Activated gamma-delta T cell (primary cell): ENCODE measurements around the gene SDHB.

Experiments used
- DNase-seq: peaks from one replicate; lab custom pipeline; 2025; lab: John Stamatoyannopoulos, UW
- total RNA-seq, 2 donors: gene quantifications; one replicate each; lab custom pipeline; 2026; lab: John Stamatoyannopoulos, UW

The SDHB gene
- 46.6 to 57.8 reads per million in 2 donors for total RNA-seq

DNA sequence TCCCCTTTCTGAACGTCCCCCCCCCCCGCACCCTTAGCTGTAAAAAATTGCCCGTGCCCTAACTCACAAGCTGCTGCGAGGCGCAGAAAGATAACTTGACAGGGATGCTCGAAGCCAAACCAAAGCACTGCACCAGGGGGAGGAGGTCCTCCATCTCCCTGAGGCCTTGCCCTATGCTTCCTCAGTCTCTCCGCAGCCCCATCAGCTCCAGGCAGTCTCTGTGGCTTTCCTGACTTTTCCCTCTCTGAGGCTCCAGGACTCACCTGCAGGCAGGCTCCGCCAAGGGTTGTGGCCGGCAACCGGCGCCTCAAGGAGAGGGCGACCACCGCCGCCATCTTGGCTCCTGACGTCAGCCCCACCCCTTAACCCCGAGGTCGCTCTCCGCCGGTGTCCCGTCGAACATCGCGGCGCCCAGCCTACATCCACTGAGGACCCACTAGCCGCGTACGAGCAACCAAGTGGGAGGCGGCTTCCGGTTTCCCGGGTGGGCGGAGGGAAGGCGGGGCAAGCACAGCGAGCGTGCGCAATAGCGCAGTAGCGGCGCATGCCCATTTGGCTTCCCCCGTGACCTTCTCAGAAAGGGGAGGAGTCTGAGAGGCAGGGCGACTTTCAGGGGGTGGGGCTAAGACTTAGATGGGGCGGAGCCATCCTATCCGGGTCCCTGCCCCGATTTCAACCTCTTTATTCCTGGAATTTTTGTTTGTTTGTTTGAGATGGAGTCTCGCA is at the start of gene SDHB:
Gene SDHB, minus strand, starts transcription at position 348 of the 726 bp plus-strand sequence. Its CDS starts 13 bp downstream, at position 335.
- DNase-seq, result peak; percentile 96

DNA sequence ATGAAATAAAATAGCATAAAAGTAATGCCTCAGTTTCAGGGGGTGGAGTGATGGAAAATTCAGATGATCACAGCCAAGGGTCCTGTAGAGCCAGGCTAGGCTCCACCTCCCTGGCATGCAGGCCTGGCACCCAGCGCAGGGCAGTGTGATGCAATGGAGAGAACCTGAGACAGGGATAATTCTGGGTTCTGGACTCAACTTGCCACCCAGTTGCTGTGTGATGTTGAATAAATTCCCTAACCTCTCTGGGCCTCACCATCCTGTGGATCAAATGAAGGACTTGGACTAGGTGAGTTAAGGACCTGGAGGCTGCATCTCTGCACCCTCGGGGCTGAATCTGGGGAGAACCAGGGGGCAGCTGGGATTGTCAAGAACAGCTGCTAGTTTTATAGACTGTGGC is 48.4 kb upstream of the SDHB start:
- no peak for DNase-seq

GRCh38 chr1:17101261-17101660 is 47.4 kb upstream of the SDHB start:
- no peak for DNase-seq

- no peak for DNase-seq
These were observed 45.9 kb upstream of the SDHB start for GRCh38 chr1:17099616-17100340.

DNA sequence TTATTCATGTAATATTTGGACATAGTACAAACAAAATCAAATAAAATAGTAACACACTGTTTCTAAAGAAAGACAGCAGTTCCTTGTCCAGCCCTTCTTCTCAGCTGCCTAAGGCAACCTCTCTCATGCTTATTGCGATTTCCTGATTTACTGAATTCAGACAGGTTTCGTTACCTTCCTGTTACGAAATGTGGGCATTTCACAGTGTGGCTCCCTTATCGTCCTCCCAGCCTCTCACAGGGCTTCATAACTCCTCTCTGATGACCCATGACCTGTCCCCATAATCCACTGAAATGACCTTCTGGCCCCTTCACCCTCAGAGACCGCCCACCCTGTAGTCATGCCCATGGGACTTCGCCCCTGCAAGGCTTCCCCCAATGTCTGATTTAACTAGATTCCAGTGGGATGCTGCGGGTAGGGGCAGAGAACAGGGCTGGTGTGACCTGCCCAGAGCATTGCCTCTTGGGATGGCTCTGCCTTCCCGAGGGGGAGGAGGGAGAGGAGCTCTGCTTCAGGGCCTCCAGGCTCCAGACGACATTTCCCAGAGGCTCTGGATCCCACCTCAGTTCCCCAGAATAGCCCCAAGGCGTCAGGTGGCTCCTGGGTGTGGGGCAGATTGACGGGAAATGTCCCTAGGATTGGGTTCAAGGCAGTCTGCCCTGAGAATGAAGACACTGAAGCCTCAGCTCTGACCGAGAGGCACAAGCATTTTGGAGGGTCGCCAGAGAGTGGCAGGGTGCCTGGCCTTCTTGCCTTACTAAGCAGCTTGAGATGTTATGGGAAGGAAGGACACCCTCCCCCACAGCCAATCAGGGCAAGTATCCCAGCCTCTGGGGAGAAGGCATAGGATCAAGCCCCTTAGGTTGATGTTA is 44.9 kb upstream of the SDHB start:
- DNase-seq, result no peak

DNA sequence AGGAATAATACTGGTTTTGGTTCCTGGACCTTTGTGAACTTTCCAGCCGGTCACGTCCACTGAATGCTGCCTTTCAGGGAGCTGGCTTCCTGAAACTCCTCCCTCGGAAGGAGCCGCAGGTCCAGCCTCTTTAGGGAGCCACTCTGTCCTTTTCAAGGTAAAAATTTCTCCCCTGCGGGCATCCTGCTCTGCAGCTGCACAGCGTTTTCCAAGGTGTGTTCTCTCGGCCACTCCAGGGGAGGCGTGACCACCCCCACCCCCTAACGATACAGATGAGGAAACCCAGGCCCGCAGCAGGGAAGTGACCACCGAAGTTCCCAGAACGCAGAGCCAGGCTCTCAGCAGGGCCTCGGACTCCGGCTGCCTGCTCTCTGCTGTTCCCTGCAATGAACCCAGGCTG is 44.0 kb upstream of the SDHB start:
- no peak for DNase-seq

- no peak for DNase-seq
These were observed 43.3 kb upstream of the SDHB start for GRCh38 chr1:17097147-17097546.

GRCh38 chr1:17096584-17096983 is 42.8 kb upstream of the SDHB start:
- DNase-seq, result no peak

GRCh38 chr1:17095141-17095540 is 41.3 kb upstream of the SDHB start:
- no peak for DNase-seq

DNA sequence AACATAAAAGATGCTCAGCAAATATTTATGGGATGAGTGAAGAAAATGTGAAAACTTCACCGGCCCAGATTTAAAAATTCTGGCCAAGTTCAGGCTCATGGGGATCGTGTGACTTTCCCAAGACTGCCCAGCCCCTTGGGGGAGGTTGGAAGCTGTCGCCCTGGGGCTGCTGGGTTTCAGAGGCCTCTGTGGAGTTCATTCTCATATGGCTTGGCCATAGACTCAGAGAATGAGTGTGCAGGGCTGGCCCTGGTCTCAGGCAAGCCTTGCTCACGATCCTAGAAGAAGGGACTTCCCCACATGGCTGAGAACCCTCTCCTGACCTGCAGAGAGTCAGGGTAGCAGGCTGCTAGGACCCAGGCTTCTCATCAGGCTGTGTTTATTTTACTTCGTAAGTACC is 40.8 kb upstream of the SDHB start:
- no peak for DNase-seq

DNA sequence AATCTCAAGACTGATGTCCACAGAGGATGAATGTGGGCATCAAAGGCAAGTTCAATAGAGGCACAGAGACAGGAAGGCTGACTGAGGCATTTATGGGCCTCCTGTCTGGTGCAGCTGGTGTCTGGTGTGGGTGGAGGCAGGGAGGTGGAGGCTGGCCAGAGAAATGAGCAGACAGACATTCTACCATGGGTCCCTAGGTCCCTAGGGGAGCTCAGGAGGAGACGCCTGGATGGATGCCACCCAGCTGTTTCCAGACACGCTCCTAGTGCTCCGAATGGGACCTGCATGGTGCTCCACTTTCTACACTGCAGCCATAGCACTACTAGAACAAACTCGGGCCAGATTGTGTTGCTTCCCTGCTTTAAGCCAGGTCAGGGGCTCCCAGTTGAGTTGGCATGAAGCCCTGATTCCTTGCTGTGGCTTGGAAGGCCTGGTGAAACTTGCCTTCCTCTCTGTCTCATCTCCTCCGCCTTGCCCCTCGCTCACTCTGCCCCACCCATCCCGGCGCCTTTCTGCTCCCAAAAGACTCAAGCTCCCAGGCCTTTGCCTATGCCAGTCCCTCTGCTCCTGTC is 40.1 kb upstream of the SDHB start:
- no peak for DNase-seq

- DNase-seq, result no peak
These were observed 37.4 kb upstream of the SDHB start for GRCh38 chr1:17091252-17091651.

DNA sequence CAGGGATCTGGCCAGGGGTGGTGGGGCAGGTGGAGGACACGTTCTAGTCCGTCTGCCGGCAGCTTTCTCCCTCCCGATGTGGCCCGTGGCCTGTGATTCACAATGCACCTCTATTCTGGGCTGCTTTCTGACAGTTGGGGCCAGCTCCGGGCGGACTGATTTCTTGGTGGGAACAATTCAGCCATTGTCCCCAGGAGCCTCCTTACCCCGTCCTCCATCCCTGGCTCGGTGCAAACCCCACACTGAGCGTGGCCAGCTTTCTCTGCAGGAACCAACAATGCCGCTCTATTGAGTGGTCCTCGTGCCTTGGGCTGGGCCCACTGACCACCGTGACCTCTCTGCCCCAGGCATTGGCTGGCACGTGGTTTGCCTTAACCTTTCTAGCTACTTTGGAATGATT is 35.7 kb upstream of the SDHB start:
- DNase-seq, result no peak

GRCh38 chr1:17086751-17087150 is 32.9 kb upstream of the SDHB start:
- no peak for DNase-seq

DNA sequence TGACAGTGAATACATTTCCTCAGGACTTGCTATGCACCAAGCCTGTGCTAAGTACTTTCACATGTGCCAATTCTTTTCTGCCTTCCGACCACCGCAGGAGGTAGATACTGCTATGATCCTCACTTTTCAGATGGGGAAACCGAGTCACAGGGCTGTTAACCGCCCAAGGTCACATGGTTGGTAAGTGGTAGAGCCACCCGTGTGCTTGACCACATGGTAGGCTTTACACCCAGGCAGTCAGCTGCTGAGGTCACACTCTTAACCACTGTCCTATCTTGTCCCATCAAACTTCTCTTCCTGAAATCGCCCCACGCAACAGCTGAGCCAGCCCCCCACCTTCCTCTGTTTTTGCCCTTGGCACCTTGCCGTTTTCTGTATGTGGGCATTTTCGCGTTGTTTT is 31.0 kb upstream of the SDHB start:
- no peak for DNase-seq

DNA sequence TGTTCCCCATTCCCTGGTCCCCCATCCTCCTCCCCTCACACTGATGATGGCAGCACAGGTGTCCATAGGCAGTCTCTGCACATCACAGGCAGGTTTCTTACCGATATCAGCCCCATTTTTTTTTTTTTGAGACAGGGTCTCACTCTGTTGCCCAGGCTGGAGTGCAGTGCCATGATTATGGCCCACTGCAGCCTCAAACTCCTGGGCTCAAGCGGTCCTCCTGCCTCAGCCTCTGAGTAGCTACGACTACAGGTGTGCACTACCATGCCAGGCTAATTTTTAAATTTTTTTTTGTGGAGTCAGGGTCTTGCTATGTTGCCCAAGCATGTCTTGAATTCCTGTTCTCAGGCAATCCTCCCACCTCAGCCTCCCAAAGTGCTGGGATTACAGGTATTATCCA is 28.9 kb upstream of the SDHB start:
- DNase-seq, result no peak

DNA sequence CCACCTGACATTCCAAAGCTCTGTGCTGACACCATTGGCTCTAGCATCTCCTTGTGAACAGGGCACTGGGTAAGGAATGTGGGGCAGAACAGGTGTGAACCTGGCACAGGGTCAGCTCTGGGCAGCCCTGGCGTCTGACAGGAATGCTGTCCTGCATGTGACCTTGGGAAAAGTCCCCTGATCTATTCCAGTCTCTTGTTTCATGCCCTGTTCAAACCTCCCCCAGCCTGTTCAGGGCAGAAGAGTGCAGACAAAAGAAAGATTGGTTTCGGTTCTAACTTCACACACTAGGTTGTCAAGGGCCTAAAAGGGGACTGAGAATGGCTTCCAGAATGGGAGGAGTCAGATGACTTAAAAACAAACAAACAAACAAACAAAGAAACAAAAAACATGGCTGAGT is 27.6 kb upstream of the SDHB start:
- DNase-seq, result no peak

DNA sequence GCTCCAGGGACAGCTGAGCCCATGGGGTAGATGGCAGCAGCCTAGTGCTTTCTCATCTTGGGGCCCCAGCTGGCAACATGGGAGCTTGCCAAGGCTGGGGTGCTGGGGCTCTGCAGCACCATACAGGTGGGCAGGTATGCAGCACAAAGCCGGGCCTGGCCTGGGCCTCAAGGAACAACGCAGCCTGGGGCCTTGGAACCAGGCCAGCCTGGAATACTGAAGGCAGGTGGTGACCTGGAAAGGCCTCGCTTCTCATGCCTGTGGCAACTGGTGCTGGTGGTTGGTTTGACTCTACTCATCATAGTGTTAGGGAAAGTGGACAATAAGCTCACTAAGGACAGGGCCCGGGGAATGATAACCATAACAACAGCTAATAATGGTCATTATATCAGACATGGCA is 27.0 kb upstream of the SDHB start:
- no peak for DNase-seq

- no peak for DNase-seq
These were observed 26.4 kb upstream of the SDHB start for GRCh38 chr1:17080085-17080759.

DNA sequence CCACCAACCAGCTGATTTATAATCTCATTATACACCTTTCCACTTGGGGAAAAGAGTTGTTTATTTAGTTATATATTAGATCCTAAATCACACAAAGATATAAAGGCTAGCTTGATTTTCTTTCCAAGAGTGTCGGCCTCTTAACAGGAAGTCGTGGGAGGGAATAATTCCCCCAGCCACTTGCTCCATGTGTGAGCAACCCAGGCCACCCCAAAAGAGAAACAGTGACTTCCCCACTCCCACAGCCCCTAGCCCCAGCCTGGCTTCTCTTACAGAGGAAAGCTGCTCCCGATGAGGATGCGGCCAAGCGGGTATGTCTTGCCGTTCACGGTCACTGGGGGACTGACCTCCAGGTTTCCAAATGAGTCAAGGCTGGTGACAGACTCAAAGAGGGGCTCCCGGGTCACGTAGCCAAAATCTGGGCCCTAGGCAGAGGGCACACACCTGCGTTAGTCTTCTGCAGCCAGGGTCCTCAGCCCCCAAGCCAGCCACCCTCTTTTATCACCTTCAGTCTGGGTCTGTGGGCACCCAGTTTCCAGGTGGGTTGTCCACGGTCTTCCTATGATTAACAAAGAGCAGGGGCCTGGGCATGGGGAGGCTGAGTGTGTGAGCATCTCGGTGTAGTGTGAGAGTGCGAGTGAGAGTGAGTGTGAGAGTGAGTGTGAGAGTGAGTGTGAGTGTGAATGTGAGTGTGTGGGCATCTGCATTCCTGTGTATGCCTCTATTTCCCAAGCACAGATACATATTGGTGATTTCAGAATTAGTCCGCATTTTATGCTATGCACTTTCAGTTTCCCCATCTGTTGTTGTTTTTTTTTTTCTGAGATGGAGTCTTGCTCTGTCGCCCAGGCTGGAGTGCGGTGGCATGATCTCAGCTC is 25.4 kb upstream of the SDHB start:
- no peak for DNase-seq
